ENCODE measurements around the gene OOSP2. TPM values are rescaled to one million over a fixed set of nuclear protein-coding genes. Genes with fewer than 3 reads are reported as not detected.
"Not testable (repeated sequence)": the region's sequence is repeated elsewhere in the genome, so short reads cannot be mapped to it uniquely, and the experiment has no call there.

The OOSP2 gene
- total RNA-seq, 4 donors from 2014 or later, result not detected

GRCh38 chr11:60003729-60004128, 36.5 kb upstream of the OOSP2 start:
- TF ChIP-seq CTCF (IDR thresholded peaks at IDR 0.05) (no peak), EP300 (IDR thresholded peaks at IDR 0.05) (no peak), POLR2AphosphoS5 (IDR thresholded peaks at IDR 0.05) (no peak), POLR2A (IDR thresholded peaks at IDR 0.05) (no peak)
- Histone ChIP-seq H3K27ac (no peak overlapping the region), H3K4me1 (no peaks in the 10 kb centered on the region), H3K9me3 (no peaks in the 10 kb centered on the region), H3K4me3 (no peak overlapping the region), H3K36me3 (no peaks in the 10 kb centered on the region), H3K27me3 (no peaks in the 10 kb centered on the region)
- WGBS, 2 donors (ENCODE audit: low coverage in 1 of 2), result 69 to 81% methylated on average over 2 of the region's 2 CpGs
- ATAC-seq, result no peak

- Histone ChIP-seq H3K4me3 (no peak overlapping the region), H3K9me3 (no peaks in the 10 kb centered on the region), H3K27ac (no peak overlapping the region), H3K27me3 (no peaks in the 10 kb centered on the region), H3K4me1 (no peaks in the 10 kb centered on the region), H3K36me3 (no peaks in the 10 kb centered on the region)
- TF ChIP-seq EP300 (IDR thresholded peaks at IDR 0.05) (no peak), CTCF (IDR thresholded peaks at IDR 0.05) (no peak), POLR2AphosphoS5 (IDR thresholded peaks at IDR 0.05) (no peak), POLR2A (IDR thresholded peaks at IDR 0.05) (no peak)
- 85 to 86% methylated on average over 1 of the region's 1 CpG for WGBS, 2 donors (ENCODE audit: low coverage in 1 of 2)
- no peak for ATAC-seq
Measured at GRCh38 chr11:60005360-60005759, 34.8 kb upstream of the OOSP2 start.

- no peaks in the 10 kb centered on the region for H3K27me3 ChIP-seq
- H3K4me1 ChIP-seq, result no peaks in the 10 kb centered on the region
- WGBS, 2 donors (ENCODE audit: low coverage in 1 of 2), result 80 to 100% methylated on average over 1 of the region's 1 CpG
- H3K27ac ChIP-seq, result no peak within 1 kb of the TSS
- peaks cover 0 to 5% (median 0%) of the 10 kb centered on the region in 3 donors for H3K9me3 ChIP-seq
- H3K36me3 ChIP-seq, result no peaks in the 10 kb centered on the region
- TF ChIP-seq POLR2AphosphoS5 (IDR thresholded peaks at IDR 0.05) (no peak), POLR2A (IDR thresholded peaks at IDR 0.05) (no peak), EP300 (IDR thresholded peaks at IDR 0.05) (no peak), CTCF (IDR thresholded peaks at IDR 0.05) (no peak)
- H3K4me3 ChIP-seq, result no peak within 1 kb of the TSS
- no peak for ATAC-seq
Measured at GRCh38 chr11:60016881-60017280, 23.3 kb upstream of the OOSP2 start, which contains the start of gene OOSP4B. Gene OOSP4B, plus strand, starts transcription at chr11:60017181.

GRCh38 chr11:60018058-60018457, 22.2 kb upstream of the OOSP2 start:
- no peak for TF ChIP-seq CTCF (IDR thresholded peaks at IDR 0.05)
- no peak for TF ChIP-seq POLR2A (IDR thresholded peaks at IDR 0.05)
- no peak for TF ChIP-seq EP300 (IDR thresholded peaks at IDR 0.05)
- no peak for TF ChIP-seq POLR2AphosphoS5 (IDR thresholded peaks at IDR 0.05)
- peaks cover 0 to 5% (median 0%) of the 10 kb centered on the region in 3 donors for H3K9me3 ChIP-seq
- no peaks in the 10 kb centered on the region for H3K27me3 ChIP-seq
- WGBS, 2 donors (ENCODE audit: low coverage in 1 of 2), result 42 to 70% methylated on average over 5 of the region's 8 CpGs
- ATAC-seq, result no peak
- H3K36me3 ChIP-seq, result no peaks in the 10 kb centered on the region
- no peak overlapping the region for H3K27ac ChIP-seq
- no peaks in the 10 kb centered on the region for H3K4me1 ChIP-seq
- no peak overlapping the region for H3K4me3 ChIP-seq

GRCh38 chr11:60020376-60020775, 19.8 kb upstream of the OOSP2 start:
- H3K4me3 ChIP-seq, H3K36me3 ChIP-seq, H3K4me1 ChIP-seq, H3K27me3 ChIP-seq, H3K9me3 ChIP-seq, ATAC-seq, H3K27ac ChIP-seq: not testable (repeated sequence)
- WGBS, 2 donors (ENCODE audit: low coverage in 1 of 2), result no CpG with 5 or more reads among the region's 27 CpGs
